ENCODE data around the gene CBR1.

Gene CBR1

DNA sequence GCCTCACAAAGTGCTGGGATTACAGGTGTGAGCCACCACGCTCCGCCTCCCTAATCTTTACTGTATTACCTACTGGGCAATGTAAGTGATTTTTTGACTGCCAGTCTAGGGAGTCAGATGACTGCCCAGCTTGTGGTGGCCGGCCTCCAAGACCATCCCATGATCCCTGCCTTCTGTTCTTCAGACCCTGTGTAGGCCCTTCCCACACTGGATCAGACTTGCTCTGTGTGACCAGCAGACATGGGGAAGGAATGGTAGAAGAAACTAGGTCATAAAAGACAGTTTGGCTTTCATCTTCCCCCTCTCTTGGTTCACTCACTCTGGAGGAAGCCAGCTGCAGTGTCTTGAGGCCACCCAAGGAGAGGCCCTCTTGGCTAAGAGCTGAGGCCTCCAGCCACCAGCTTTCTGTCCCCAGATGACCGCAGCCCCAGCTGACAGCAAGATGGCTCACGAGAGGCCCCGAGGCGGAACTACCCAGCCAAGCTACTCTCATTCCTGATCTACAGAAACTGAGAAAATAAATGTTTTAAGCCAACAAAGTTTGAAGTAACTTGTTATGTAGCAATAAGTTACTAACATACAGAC is 50.6 kb downstream of the CBR1 start:
- DNase-seq = no peak
